Glutamatergic neuron (in vitro differentiated cells): ENCODE results near the gene TNFAIP1. TPM values are rescaled to one million over a fixed set of nuclear protein-coding genes. Genes with fewer than 3 reads are reported as not detected.

Experiments
- DNase-seq: peaks from one replicate; pipeline ENCODE4 v3.0.0; 2022
- H3K27ac Mint-ChIP-seq: one replicate; pipeline ENCODE4 v1.8.0; 2020; ENCODE audit warnings: mild to moderate bottlenecking, mixed read lengths, inconsistent platforms; ENCODE audit not compliant: unreplicated experiment
- H3K27me3 Mint-ChIP-seq: one replicate; pipeline ENCODE4 v1.8.0; 2020; ENCODE audit warnings: mild to moderate bottlenecking, moderate library complexity, mixed read lengths, inconsistent platforms; ENCODE audit not compliant: unreplicated experiment
- H3K36me3 Mint-ChIP-seq: one replicate; pipeline ENCODE4 v1.8.0; 2020; ENCODE audit warnings: mild to moderate bottlenecking, mixed read lengths, inconsistent platforms; ENCODE audit not compliant: unreplicated experiment
- H3K4me1 Mint-ChIP-seq: one replicate; pipeline ENCODE4 v1.8.0; 2020; ENCODE audit warnings: mild to moderate bottlenecking, low read depth, mixed read lengths, inconsistent platforms; ENCODE audit not compliant: unreplicated experiment
- H3K4me3 Mint-ChIP-seq: one replicate; pipeline ENCODE4 v1.8.0; 2020; ENCODE audit warnings: mild to moderate bottlenecking, mixed read lengths, inconsistent platforms; ENCODE audit not compliant: unreplicated experiment
- H3K9me3 Mint-ChIP-seq: one replicate; pipeline ENCODE4 v1.8.0; 2020; ENCODE audit warnings: mild to moderate bottlenecking, moderate library complexity, mixed read lengths, inconsistent platforms; ENCODE audit not compliant: unreplicated experiment
- total RNA-seq: library from RNA; stranded (reverse); fragmentation: NEBNext Ultra II Directional; extraction: Animal tissue kit (Norgen Biotek cat#: 25700); gene quantifications from one replicate; pipeline ENCODE4 v1.2.1, GENCODE V29; 2021; ENCODE audit not compliant: unreplicated experiment
- TF ChIP-seq, protein P1 (sequence below): fragments of 200-600 bp; sonication (generic); IDR thresholded peaks from one replicate; pipeline ENCODE4 v1.5.0; 2021; ENCODE audit not compliant: partially characterized antibody, unreplicated experiment

The TNFAIP1 gene
- total RNA-seq, 1 donor from 2014 or later, result 111 TPM

DNA sequence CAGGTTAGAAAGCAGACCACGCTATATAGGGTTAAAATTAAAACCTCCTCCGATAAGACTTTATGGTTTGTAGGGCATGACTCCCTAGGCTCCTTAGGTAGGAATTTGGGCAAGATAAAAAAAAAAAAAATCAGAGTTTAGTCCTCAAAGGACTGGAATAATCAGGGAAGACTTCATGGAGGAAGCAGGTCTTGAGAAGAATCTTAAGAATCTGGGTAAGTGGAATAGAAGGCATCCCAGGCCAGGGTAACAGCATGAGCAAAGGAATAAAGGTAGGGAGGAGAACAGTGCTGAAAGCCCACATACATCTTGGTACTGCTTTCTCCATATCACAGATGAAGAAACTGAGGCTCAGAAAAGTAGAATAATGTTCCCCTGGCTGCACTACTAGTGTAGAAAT, 55.0 kb downstream of the TNFAIP1 start:
- H3K4me1 Mint-ChIP-seq, result no peaks in the 10 kb centered on the region
- H3K27me3 Mint-ChIP-seq, result no peaks in the 10 kb centered on the region
- no peaks in the 10 kb centered on the region for H3K9me3 Mint-ChIP-seq
- TF ChIP-seq, protein P1, sequence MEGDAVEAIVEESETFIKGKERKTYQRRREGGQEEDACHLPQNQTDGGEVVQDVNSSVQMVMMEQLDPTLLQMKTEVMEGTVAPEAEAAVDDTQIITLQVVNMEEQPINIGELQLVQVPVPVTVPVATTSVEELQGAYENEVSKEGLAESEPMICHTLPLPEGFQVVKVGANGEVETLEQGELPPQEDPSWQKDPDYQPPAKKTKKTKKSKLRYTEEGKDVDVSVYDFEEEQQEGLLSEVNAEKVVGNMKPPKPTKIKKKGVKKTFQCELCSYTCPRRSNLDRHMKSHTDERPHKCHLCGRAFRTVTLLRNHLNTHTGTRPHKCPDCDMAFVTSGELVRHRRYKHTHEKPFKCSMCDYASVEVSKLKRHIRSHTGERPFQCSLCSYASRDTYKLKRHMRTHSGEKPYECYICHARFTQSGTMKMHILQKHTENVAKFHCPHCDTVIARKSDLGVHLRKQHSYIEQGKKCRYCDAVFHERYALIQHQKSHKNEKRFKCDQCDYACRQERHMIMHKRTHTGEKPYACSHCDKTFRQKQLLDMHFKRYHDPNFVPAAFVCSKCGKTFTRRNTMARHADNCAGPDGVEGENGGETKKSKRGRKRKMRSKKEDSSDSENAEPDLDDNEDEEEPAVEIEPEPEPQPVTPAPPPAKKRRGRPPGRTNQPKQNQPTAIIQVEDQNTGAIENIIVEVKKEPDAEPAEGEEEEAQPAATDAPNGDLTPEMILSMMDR, result no peak
- peak overlapping the region; percentile 38 for H3K4me3 Mint-ChIP-seq
- no peak for DNase-seq
- no peak overlapping the region for H3K27ac Mint-ChIP-seq
- peaks cover 27% of the 10 kb centered on the region for H3K36me3 Mint-ChIP-seq

DNA sequence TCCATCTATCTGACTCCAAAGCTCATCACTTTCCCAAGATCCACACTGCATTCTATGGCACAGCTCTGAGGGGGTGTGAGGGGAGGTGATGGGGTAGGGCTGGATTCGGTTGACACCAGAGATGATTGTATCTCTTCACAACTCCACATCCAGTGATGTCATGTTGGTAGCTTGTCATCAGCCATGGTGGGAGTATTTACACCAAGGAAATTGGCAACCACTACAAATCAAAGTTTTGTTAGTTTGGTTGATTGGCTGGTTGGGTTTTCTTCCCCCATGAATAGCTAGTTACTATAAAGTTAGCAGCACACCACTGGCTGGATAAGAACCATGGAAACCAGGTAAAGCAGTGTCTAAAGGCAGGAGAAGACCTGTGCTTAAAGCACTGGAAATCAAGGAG, 55.4 kb downstream of the TNFAIP1 start:
- Mint-ChIP-seq H3K4me3 (no peak overlapping the region), H3K9me3 (no peaks in the 10 kb centered on the region), H3K4me1 (no peaks in the 10 kb centered on the region), H3K27ac (no peak overlapping the region), H3K27me3 (no peaks in the 10 kb centered on the region), H3K36me3 (peaks cover 27% of the 10 kb centered on the region)
- TF ChIP-seq, protein P1, result no peak
- DNase-seq, result no peak

DNA sequence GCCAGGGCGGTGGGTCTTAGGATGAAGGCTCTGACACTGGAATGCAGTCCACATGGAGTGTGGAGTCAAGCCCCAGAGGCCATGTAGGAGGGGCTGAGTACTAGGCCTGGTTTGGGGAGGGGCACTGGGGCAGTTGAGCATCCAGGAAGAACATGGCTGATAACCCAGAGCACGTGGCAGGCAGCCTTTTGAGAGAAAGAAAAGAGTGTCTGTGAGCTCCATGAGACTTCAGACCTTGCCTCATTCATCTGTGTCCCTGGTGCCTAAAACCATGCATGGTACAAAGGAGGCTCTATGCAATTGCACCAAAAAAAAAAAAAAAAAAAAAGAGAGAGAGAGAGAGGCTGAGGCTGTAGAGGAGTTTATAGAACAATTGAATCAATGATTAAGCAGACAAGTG, 55.8 kb downstream of the TNFAIP1 start:
- H3K36me3 Mint-ChIP-seq, result peaks cover 27% of the 10 kb centered on the region
- no peaks in the 10 kb centered on the region for H3K4me1 Mint-ChIP-seq
- no peaks in the 10 kb centered on the region for H3K27me3 Mint-ChIP-seq
- DNase-seq, result no peak
- TF ChIP-seq, protein P1, result no peak
- H3K4me3 Mint-ChIP-seq, result no peak overlapping the region
- no peak overlapping the region for H3K27ac Mint-ChIP-seq
- H3K9me3 Mint-ChIP-seq, result no peaks in the 10 kb centered on the region

DNA sequence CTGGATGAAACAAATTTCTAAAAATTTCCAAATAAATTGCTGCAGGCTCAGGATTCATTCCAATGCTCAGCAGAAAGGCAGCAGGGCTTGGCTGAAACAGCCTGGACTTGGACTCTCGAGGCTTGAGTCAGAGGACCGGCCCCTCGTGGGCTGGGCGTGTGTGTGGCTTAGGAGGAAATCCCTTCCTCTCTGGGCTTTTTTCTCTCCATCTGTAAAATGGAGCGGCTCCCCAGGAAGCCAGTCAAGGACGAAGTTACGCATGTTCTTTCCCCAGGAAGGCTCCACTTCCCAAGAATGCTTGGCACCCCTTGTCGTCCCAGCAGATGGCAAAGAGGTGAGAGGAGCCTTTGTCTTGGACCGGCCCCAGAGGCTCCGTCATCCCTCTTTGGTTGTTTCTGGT, 56.9 kb downstream of the TNFAIP1 start:
- Mint-ChIP-seq H3K9me3 (no peaks in the 10 kb centered on the region), H3K27ac (peak overlapping the region; percentile 64), H3K4me1 (no peaks in the 10 kb centered on the region), H3K27me3 (peaks cover 3% of the 10 kb centered on the region), H3K36me3 (peaks cover 27% of the 10 kb centered on the region), H3K4me3 (no peak overlapping the region)
- TF ChIP-seq, protein P1, result no peak
- no peak for DNase-seq

DNA sequence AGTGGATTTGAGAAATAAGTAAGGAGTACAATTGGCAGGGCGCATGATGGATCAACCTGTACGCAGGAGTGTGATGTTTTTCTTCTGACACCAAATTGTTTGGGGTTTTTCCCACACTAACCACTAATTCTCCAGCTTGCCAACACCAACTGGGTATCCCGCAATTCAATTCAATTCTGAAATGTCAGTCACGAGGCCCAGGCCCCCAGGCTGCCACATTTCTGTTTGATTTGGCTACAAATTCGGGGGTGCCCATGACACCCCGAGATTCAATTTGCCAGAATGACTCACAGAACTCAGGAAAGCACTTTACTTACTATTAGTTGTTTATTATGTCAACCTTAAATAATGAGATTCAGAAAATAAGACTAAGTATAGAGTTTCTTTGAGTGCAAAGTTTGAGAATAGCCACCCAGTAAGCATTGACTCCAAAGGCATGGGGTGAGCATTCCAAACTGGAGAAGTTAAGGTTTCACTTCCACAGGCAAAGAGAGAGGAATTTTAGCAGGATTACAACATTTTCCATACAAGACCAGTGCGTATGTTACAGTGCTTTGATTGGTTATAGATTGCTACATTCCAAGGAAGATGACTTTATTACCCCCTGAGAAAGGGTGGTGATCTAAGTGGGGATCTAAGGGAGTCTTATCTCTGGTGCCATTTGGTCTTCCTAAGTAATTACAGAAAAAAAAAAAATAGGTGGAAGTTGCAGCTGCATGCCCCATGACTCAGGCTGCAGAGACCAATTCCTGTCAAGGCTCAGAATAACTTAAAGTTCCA, 59.0 kb downstream of the TNFAIP1 start:
- peaks cover 17% of the 10 kb centered on the region for H3K27me3 Mint-ChIP-seq
- H3K36me3 Mint-ChIP-seq, result peaks cover 23% of the 10 kb centered on the region
- H3K27ac Mint-ChIP-seq, result peak overlapping the region; percentile 9
- TF ChIP-seq, protein P1, result no peak
- no peaks in the 10 kb centered on the region for H3K9me3 Mint-ChIP-seq
- H3K4me3 Mint-ChIP-seq, result no peak overlapping the region
- DNase-seq, result no peak
- H3K4me1 Mint-ChIP-seq, result peaks cover 10% of the 10 kb centered on the region
